ENCODE measurements around the gene CABP5. TPM values are rescaled to one million over a fixed set of nuclear protein-coding genes. Genes with fewer than 3 reads are reported as not detected.
A peak's percentile ranks its signal among the peaks of the same experiment; 100 is the strongest.
"Not testable (repeated sequence)": the region's sequence is repeated elsewhere in the genome, so short reads cannot be mapped to it uniquely, and the experiment has no call there.

The CABP5 gene
- total RNA-seq (2021; ENCODE audit: unreplicated experiment) (not detected), Bru-seq, nascent RNA (not detected), BruChase-seq, experiment 1, labeled RNA remaining after a 6-hour chase (percentile 9 among the genes with signal in this experiment), BruChase-seq, experiment 2, labeled RNA remaining after a 2-hour chase (not detected)
- not detected in 2 replicates for polyA plus RNA-seq (2012)
- long read RNA-seq = 0 reads

GRCh38 chr19:48043675-48044258 lies at the start of gene CABP5:
Gene CABP5 (minus strand): TSS chr19:48044079. CDS start chr19:48043922, 157 bp downstream.
- Histone ChIP-seq H3K4me3 (replicated peaks in 1 of 2; ENCODE audit: low read depth in 1 of 2, low read length in 2 of 2) (no peak within 1 kb of the TSS), H2AFZ (ENCODE audit: low read depth, low read length, poor library complexity, severe bottlenecking) (no peak within 1 kb of the TSS), H3K79me2 (ENCODE audit: insufficient read depth, low read length) (no peaks in the 10 kb centered on the region), H4K20me1 (ENCODE audit: insufficient read depth) (no peaks in the 10 kb centered on the region), H3K9me3 (ENCODE audit: control insufficient read depth in 1 of 2, insufficient read depth in 1 of 2, low read depth in 1 of 2, low read length in 2 of 2) (no peaks in the 10 kb centered on the region), H3K4me1 (ENCODE audit: control insufficient read depth in 1 of 2, insufficient read depth in 2 of 2, low read length in 2 of 2) (peaks cover 0 to 8% of the 10 kb centered on the region in 2 experiments; a peak in 2 of 4 replicates), H3K27ac (ENCODE audit: low read depth, low read length) (no peak within 1 kb of the TSS), H3K9ac (ENCODE audit: low read length) (no peak within 1 kb of the TSS), H3K9me2 (ENCODE audit: insufficient read depth) (no peaks in the 10 kb centered on the region), H3K4me2 (ENCODE audit: low read length) (no peak within 1 kb of the TSS), H3K27me3 (ENCODE audit: insufficient read depth, low read length) (peaks cover 5% of the 10 kb centered on the region; the same call in 1 of the 2 replicates), H3K36me3 (ENCODE audit: control insufficient read depth in 1 of 2, insufficient read depth in 2 of 2, low read length in 2 of 2) (no peaks in the 10 kb centered on the region)
- POLR2A ChIA-PET = no interaction called here
- TF ChIP-seq EZH2 (IDR thresholded peaks at IDR 0.05) = no peak
- TF ChIP-seq CEBPB (IDR thresholded peaks at IDR 0.05; ENCODE audit: low read depth) = no peak
- TF ChIP-seq YY1 (IDR thresholded peaks at IDR 0.05; ENCODE audit: extremely low read depth, insufficient replicate concordance, low read depth, low read length) = no peak
- TF ChIP-seq EZH2phosphoT487 (IDR thresholded peaks at IDR 0.05; ENCODE audit: borderline replicate concordance) = no peak
- TF ChIP-seq TCF7L2 (IDR thresholded peaks at IDR 0.05; ENCODE audit: borderline replicate concordance, extremely low read depth, insufficient read depth, insufficient read length) = no peak
- TF ChIP-seq FOSL1 (IDR thresholded peaks at IDR 0.05; ENCODE audit: low read depth) = no peak
- TF ChIP-seq POLR2AphosphoS5 (IDR thresholded peaks at IDR 0.05; ENCODE audit: low read depth, low read length) = no peak
- no peak for TF ChIP-seq REST (IDR thresholded peaks at IDR 0.05; ENCODE audit: low read depth)
- TF ChIP-seq CTCF (IDR thresholded peaks at IDR 0.05 in 2 of 3, conservative IDR thresholded peaks at IDR 0.05 in 1 of 3; ENCODE audit: borderline replicate concordance in 1 of 3, insufficient read depth in 1 of 3, low read depth in 2 of 3, low read length in 2 of 3) = no peak
- no peak for TF ChIP-seq RAD21 (IDR thresholded peaks at IDR 0.05; ENCODE audit: low read depth)
- TF ChIP-seq SRF (IDR thresholded peaks at IDR 0.05; ENCODE audit: low read depth) = no peak
- CTCF ChIA-PET = no interaction called here
- RAD21 ChIA-PET (ENCODE audit: low non-redundant PET in 1 of 2, low total read pairs in 2 of 2, uncharacterized antibody in 2 of 2, unreplicated experiment in 2 of 2) = no interaction called here
- intact Hi-C loops (cut with micrococcal nuclease) = no loop called here
- BruUV-seq (replicated peaks) = no TSS peak
- DNase-seq (ENCODE audit: low read depth, low spot score) (no peak), ATAC-seq (no peak)

GRCh38 chr19:48091111-48091718 lies 47.3 kb upstream of the CABP5 start:
- CTCF ChIA-PET; H3K9me2 ChIP-seq (ENCODE audit: insufficient read depth); intact Hi-C loops (cut with micrococcal nuclease); H3K4me3 ChIP-seq (replicated peaks in 1 of 2; ENCODE audit: low read depth in 1 of 2, low read length in 2 of 2); H3K9me3 ChIP-seq (ENCODE audit: control insufficient read depth in 1 of 2, insufficient read depth in 1 of 2, low read depth in 1 of 2, low read length in 2 of 2); H3K36me3 ChIP-seq (ENCODE audit: control insufficient read depth in 1 of 2, insufficient read depth in 2 of 2, low read length in 2 of 2); POLR2A ChIA-PET; DNase-seq (ENCODE audit: low read depth, low spot score); RAD21 ChIA-PET (ENCODE audit: low non-redundant PET in 1 of 2, low total read pairs in 2 of 2, uncharacterized antibody in 2 of 2, unreplicated experiment in 2 of 2); H4K20me1 ChIP-seq (ENCODE audit: insufficient read depth); H3K27me3 ChIP-seq (ENCODE audit: insufficient read depth, low read length); BruUV-seq (replicated peaks); H3K9ac ChIP-seq (ENCODE audit: low read length); H3K79me2 ChIP-seq (ENCODE audit: insufficient read depth, low read length): not testable (repeated sequence)
- peak; percentile 66 for ATAC-seq
- Histone ChIP-seq H2AFZ (ENCODE audit: low read depth, low read length, poor library complexity, severe bottlenecking) (peak overlapping the region; percentile 2), H3K4me2 (ENCODE audit: low read length) (peak overlapping the region; percentile 29), H3K27ac (ENCODE audit: low read depth, low read length) (peak overlapping the region; percentile 10; the same call in 1 of the 2 replicates), H3K4me1 (ENCODE audit: control insufficient read depth in 1 of 2, insufficient read depth in 2 of 2, low read length in 2 of 2) (peaks cover 8 to 16% of the 10 kb centered on the region in 2 experiments; a peak in 2 of 4 replicates)
